Brain microvascular endothelial cell (primary cell): Measurements from ENCODE around the gene GABRB1.

Experiments used
- DNase-seq: peaks from one replicate; pipeline ENCODE4 v3.0.0-alpha.2; 2020
- H3K27ac ChIP-seq: fragments of 250-450 bp; sonication (Bioruptor Pico); 2 replicates; pipeline ENCODE4 v1.5.1; 2020; ENCODE audit warnings: mild to moderate bottlenecking, moderate library complexity
- H3K27me3 ChIP-seq: fragments of 250-450 bp; sonication (Bioruptor Pico); replicated peaks from 2 replicates; pipeline ENCODE4 v1.5.1; 2020; ENCODE audit warnings: mild to moderate bottlenecking
- H3K36me3 ChIP-seq: fragments of 250-450 bp; sonication (Bioruptor Pico); replicated peaks from 2 replicates; pipeline ENCODE4 v1.5.1; 2020; ENCODE audit warnings: mild to moderate bottlenecking
- H3K4me3 ChIP-seq: 2 replicates; pipeline ENCODE4 v1.5.1; 2011; ENCODE audit warnings: low read depth, mild to moderate bottlenecking, control low read depth, low read length, moderate library complexity
- CTCF ChIP-seq: IDR thresholded peaks from 2 replicates; pipeline ENCODE4 v1.5.1; 2011; ENCODE audit warnings: low read depth, mild to moderate bottlenecking, moderate library complexity, low read length, control low read depth, inconsistent platforms; ENCODE audit errors: missing control alignments
- in situ Hi-C: cut with HindIII; loops from 2 replicates; pipeline ENCODE4 v1.10.0; 2017; ENCODE audit warnings: low sequenced_read_pairs, low pct_ligation_motif_present

The GABRB1 gene

GRCh38 chr4:47012676-47013075 is 18.7 kb upstream of the GABRB1 start:
- TF ChIP-seq CTCF: no peak
- no peak overlapping the region for H3K4me3 ChIP-seq
- H3K27me3 ChIP-seq: no peaks in the 10 kb centered on the region
- H3K36me3 ChIP-seq: no peaks in the 10 kb centered on the region
- in situ Hi-C loops: no loop called here
- no peak for DNase-seq
- no peak overlapping the region for H3K27ac ChIP-seq

GRCh38 chr4:47013373-47013772 is 18.0 kb upstream of the GABRB1 start:
- Histone ChIP-seq H3K27me3 (no peaks in the 10 kb centered on the region), H3K4me3 (no peak overlapping the region), H3K27ac (no peak overlapping the region), H3K36me3 (no peaks in the 10 kb centered on the region)
- in situ Hi-C loops: no loop called here
- DNase-seq: no peak
- TF ChIP-seq CTCF: no peak

GRCh38 chr4:47017081-47017480 is 14.3 kb upstream of the GABRB1 start:
- TF ChIP-seq CTCF: no peak
- no peak for DNase-seq

GRCh38 chr4:47017494-47017893 is 13.9 kb upstream of the GABRB1 start:
- no peak overlapping the region for H3K27ac ChIP-seq
- in situ Hi-C loops: no loop called here
- no peaks in the 10 kb centered on the region for H3K36me3 ChIP-seq
- no peak overlapping the region for H3K4me3 ChIP-seq
- no peak for TF ChIP-seq CTCF
- H3K27me3 ChIP-seq: no peaks in the 10 kb centered on the region
- DNase-seq: peak; percentile 28

More at GRCh38 chr4:47017081-47017480, 14.3 kb upstream of the GABRB1 start:
- H3K4me3 ChIP-seq: no peak overlapping the region
- H3K36me3 ChIP-seq: no peaks in the 10 kb centered on the region
- H3K27me3 ChIP-seq: no peaks in the 10 kb centered on the region
- in situ Hi-C loops: no loop called here
- H3K27ac ChIP-seq: no peak overlapping the region

GRCh38 chr4:47031751-47032404 is 511 bp downstream of the GABRB1 start:
- no peak for TF ChIP-seq CTCF
- no peaks in the 10 kb centered on the region for H3K27me3 ChIP-seq

More at GRCh38 chr4:47031751-47032404, 511 bp downstream of the GABRB1 start:
- H3K27ac ChIP-seq: no peak overlapping the region
- no peak for DNase-seq
- in situ Hi-C loops: no loop called here
- peak overlapping the region; percentile 71 for H3K4me3 ChIP-seq
- H3K36me3 ChIP-seq: no peaks in the 10 kb centered on the region
